Measurements from ENCODE around the gene MEGF6. TPM values are rescaled to one million over a fixed set of nuclear protein-coding genes. Genes with fewer than 3 reads are reported as not detected.

MEGF6 gene
- 10 to 100 TPM; 22.4 to 24.9 TPM for total RNA-seq

- H3K36me3 ChIP-seq (replicated peaks in 1 of 2; ENCODE audit: insufficient read depth in 1 of 2, low read depth in 2 of 2) = no peaks in the 10 kb centered on the region
- no peak for TF ChIP-seq POLR2A (IDR thresholded peaks at IDR 0.05)
- TF ChIP-seq, protein P1, sequence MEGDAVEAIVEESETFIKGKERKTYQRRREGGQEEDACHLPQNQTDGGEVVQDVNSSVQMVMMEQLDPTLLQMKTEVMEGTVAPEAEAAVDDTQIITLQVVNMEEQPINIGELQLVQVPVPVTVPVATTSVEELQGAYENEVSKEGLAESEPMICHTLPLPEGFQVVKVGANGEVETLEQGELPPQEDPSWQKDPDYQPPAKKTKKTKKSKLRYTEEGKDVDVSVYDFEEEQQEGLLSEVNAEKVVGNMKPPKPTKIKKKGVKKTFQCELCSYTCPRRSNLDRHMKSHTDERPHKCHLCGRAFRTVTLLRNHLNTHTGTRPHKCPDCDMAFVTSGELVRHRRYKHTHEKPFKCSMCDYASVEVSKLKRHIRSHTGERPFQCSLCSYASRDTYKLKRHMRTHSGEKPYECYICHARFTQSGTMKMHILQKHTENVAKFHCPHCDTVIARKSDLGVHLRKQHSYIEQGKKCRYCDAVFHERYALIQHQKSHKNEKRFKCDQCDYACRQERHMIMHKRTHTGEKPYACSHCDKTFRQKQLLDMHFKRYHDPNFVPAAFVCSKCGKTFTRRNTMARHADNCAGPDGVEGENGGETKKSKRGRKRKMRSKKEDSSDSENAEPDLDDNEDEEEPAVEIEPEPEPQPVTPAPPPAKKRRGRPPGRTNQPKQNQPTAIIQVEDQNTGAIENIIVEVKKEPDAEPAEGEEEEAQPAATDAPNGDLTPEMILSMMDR (IDR thresholded peaks at IDR 0.05) = no peak
- H3K4me3 ChIP-seq = no peak within 1 kb of the TSS
- H3K9me3 ChIP-seq = no peaks in the 10 kb centered on the region
- DNase-seq = peak; percentile 48 to 78 (median 54)
- peak; percentile 57 for ATAC-seq
- H3K27me3 ChIP-seq = peaks cover 0 to 11% of the 10 kb centered on the region in 2 donors
- peaks cover 19% of the 10 kb centered on the region for H3K4me1 ChIP-seq
- H3K27ac ChIP-seq = no peak within 1 kb of the TSS
- WGBS, 2 donors = 1 to 4% methylated on average over 5 to 62 of the region's 87 CpGs
- intact Hi-C loops (cut with DNase I) = no loop called here
Measured at GRCh38 chr1:3611170-3612019, at the start of gene MEGF6. MEGF6 (minus strand) TSS chr1:3611508; CDS start chr1:3611268, 240 bp downstream.

DNA sequence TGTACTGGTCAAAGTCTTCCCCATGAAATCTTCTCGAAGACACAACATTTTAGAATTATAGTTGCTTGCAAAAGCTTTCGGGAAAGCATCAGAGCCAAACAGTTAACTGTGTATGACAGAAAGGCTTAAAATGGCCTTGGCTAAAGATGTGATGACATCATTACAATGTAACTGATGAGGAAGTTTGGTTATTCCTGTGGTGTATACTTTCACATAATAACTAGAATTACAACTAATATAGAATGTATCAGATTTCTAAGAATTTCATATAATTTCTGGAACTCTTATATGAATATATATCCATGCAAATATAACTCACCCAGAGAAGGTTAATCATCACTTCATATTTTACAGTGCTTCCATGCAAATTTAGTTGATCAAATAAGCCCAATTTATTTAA lies 49.4 kb upstream of the MEGF6 start:
- TF ChIP-seq, protein P1 (IDR thresholded peaks at IDR 0.05) = no peak
- no peak for TF ChIP-seq POLR2A (IDR thresholded peaks at IDR 0.05)
- intact Hi-C loops (cut with DNase I) = no loop called here

DNA sequence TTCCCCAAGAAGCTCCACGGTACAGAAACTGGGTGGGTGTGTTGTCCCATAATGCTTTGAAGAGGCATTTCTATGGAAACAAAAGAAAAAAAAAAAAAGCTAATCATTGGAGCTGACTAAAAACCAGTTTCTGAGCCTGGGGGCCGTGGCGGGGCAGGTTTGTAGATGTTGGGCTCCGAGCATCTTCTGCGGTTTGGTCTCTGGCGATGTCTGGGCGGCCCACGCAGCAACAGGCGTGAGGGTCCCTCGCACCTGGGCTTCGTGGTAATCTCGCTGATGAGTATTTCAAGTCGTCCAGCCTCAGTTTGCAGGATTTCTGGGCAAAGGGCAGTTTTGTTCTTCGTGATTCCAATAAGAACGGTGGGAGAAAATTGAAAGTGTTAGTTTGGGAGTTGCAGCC lies 47.8 kb upstream of the MEGF6 start:
- intact Hi-C loops (cut with DNase I) = no loop called here
- DNase-seq (no peak), ATAC-seq (no peak)
- Histone ChIP-seq H3K9me3 (no peaks in the 10 kb centered on the region), H3K27me3 (peaks cover 0 to 4% of the 10 kb centered on the region in 2 donors), H3K36me3 (replicated peaks in 1 of 2; ENCODE audit: insufficient read depth in 1 of 2, low read depth in 2 of 2) (no peaks in the 10 kb centered on the region), H3K4me1 (no peaks in the 10 kb centered on the region), H3K4me3 (no peak overlapping the region), H3K27ac (no peak overlapping the region)
- WGBS, 2 donors = 70 to 79% methylated on average over 14 to 15 of the region's 15 CpGs
- TF ChIP-seq, protein P1 (IDR thresholded peaks at IDR 0.05) = no peak
- no peak for TF ChIP-seq POLR2A (IDR thresholded peaks at IDR 0.05)

More for the DNA sequence above, 49.4 kb upstream of the MEGF6 start:
- H3K27ac ChIP-seq = no peak overlapping the region
- DNase-seq (no peak), ATAC-seq (no peak)
- no peaks in the 10 kb centered on the region for H3K36me3 ChIP-seq (replicated peaks in 1 of 2; ENCODE audit: insufficient read depth in 1 of 2, low read depth in 2 of 2)
- H3K27me3 ChIP-seq = no peaks in the 10 kb centered on the region
- WGBS, 2 donors = 75 to 81% methylated on average over 2 of the region's 2 CpGs
- no peaks in the 10 kb centered on the region for H3K9me3 ChIP-seq
- H3K4me1 ChIP-seq = no peaks in the 10 kb centered on the region
- no peak overlapping the region for H3K4me3 ChIP-seq

- DNase-seq (peak in 1 of 4 donors; percentile 6), ATAC-seq (no peak)
- H3K27ac ChIP-seq = no peak overlapping the region
- peaks cover 0 to 8% of the 10 kb centered on the region in 2 donors for H3K27me3 ChIP-seq
- TF ChIP-seq, protein P1 (IDR thresholded peaks at IDR 0.05) = no peak
- no peak for TF ChIP-seq POLR2A (IDR thresholded peaks at IDR 0.05)
- H3K36me3 ChIP-seq (replicated peaks in 1 of 2; ENCODE audit: insufficient read depth in 1 of 2, low read depth in 2 of 2) = no peaks in the 10 kb centered on the region
- no peaks in the 10 kb centered on the region for H3K4me1 ChIP-seq
- H3K9me3 ChIP-seq = no peaks in the 10 kb centered on the region
- no peak overlapping the region for H3K4me3 ChIP-seq
- intact Hi-C loops (cut with DNase I) = no loop called here
- 64 to 75% methylated on average over 14 of the region's 14 CpGs for WGBS, 2 donors
Measured at GRCh38 chr1:3658231-3658615, 46.9 kb upstream of the MEGF6 start.

Measured in body of pancreas (tissue), 4 donors.